G401 (cell line): Measurements from ENCODE around the gene DPYSL5. TPM values are rescaled to one million over a fixed set of nuclear protein-coding genes. Genes with fewer than 3 reads are reported as not detected.

Source experiments
- DNase-seq: peaks from one replicate; pipeline ENCODE4 v3.0.0-alpha.2; 2015; ENCODE audit warnings: low spot score
- in situ Hi-C: cut with HindIII; loops from 2 replicates; pipeline ENCODE4 v1.10.0; 2016; ENCODE audit warnings: low sequenced_read_pairs, mixed read lengths
- total RNA-seq: library from RNA; depleted of rRNA; stranded (reverse); fragments of >200 nt; shearing (Covaris generic); gene quantifications from 2 replicates; pipeline ENCODE4 v1.2.3, GENCODE V29; 2014

Gene DPYSL5
- total RNA-seq, 1 experiment from 2014 or later = 4.8 TPM

GRCh38 chr2:26840937-26841610, 6.9 kb upstream of the DPYSL5 start:
- DNase-seq = no peak
- in situ Hi-C loops = no loop called here

- in situ Hi-C loops = no loop called here
- no peak for DNase-seq
Measured at GRCh38 chr2:26843041-26843440, 4.9 kb upstream of the DPYSL5 start.

- no peak for DNase-seq
- in situ Hi-C loops = no loop called here
Measured at GRCh38 chr2:26845021-26845420, 2.9 kb upstream of the DPYSL5 start.

GRCh38 chr2:26846334-26847306, 1.3 kb upstream of the DPYSL5 start:
- in situ Hi-C loops = no loop called here

GRCh38 chr2:26847307-26847654, 651 bp upstream of the DPYSL5 start:
- DNase-seq = peak; percentile 44
- in situ Hi-C loops = no loop called here

More at GRCh38 chr2:26846334-26847306, 1.3 kb upstream of the DPYSL5 start:
- peak; percentile 92 for DNase-seq

- DNase-seq = peak; percentile 29
- in situ Hi-C loops = no loop called here
Measured at GRCh38 chr2:26848336-26849055, 564 bp downstream of the DPYSL5 start.

GRCh38 chr2:26849056-26849999, 1.4 kb downstream of the DPYSL5 start:
- in situ Hi-C loops = no loop called here

GRCh38 chr2:26850000-26850431, 2.1 kb downstream of the DPYSL5 start:
- in situ Hi-C loops = no loop called here

More at GRCh38 chr2:26849056-26849999, 1.4 kb downstream of the DPYSL5 start:
- peak; percentile 24 for DNase-seq

GRCh38 chr2:26850505-26850904, 2.6 kb downstream of the DPYSL5 start:
- in situ Hi-C loops = no loop called here
- DNase-seq = peak; percentile 23

More at GRCh38 chr2:26850000-26850431, 2.1 kb downstream of the DPYSL5 start:
- peak; percentile 43 for DNase-seq

GRCh38 chr2:26852405-26853306, 4.7 kb downstream of the DPYSL5 start:
- in situ Hi-C loops = no loop called here
- no peak for DNase-seq

GRCh38 chr2:26853751-26854150, 5.8 kb downstream of the DPYSL5 start:
- in situ Hi-C loops = no loop called here
- DNase-seq = no peak

GRCh38 chr2:26854283-26854827, 6.4 kb downstream of the DPYSL5 start:
- peak; percentile 44 for DNase-seq
- in situ Hi-C loops = no loop called here

GRCh38 chr2:26855466-26855865, 7.5 kb downstream of the DPYSL5 start:
- in situ Hi-C loops = no loop called here
- no peak for DNase-seq

GRCh38 chr2:26859622-26860021, 11.7 kb downstream of the DPYSL5 start:
- in situ Hi-C loops = no loop called here
- no peak for DNase-seq

- in situ Hi-C loops = no loop called here
- no peak for DNase-seq
Measured at GRCh38 chr2:26860211-26860850, 12.4 kb downstream of the DPYSL5 start.

- in situ Hi-C loops = no loop called here
- DNase-seq = peak; percentile 84
Measured at GRCh38 chr2:26861610-26862224, 13.8 kb downstream of the DPYSL5 start.
